ENCODE data around the gene YARS2. TPM values are rescaled to one million over a fixed set of nuclear protein-coding genes. Genes with fewer than 3 reads are reported as not detected.

The YARS2 gene
- total and polyA plus RNA-seq, 5 experiments from 2014 or later = 12.4 to 19.2 (median 15.3) TPM

GRCh38 chr12:32773691-32774090 lies 18.0 kb upstream of the YARS2 start:
- Mint-ChIP-seq H3K9me3 (no peaks in the 10 kb centered on the region), H3K36me3 (no peaks in the 10 kb centered on the region), H3K27ac (no peak overlapping the region), H3K4me3 (no peak overlapping the region), H3K27me3 (peaks cover 5 to 55% (median 24%) of the 10 kb centered on the region in 5 donors), H3K4me1 (no peaks in the 10 kb centered on the region)
- POLR2A ChIA-PET = no interaction called here
- DNase-seq (no peak), ATAC-seq (no peak)

- no peak for DNase-seq
- Mint-ChIP-seq H3K4me3 (no peak overlapping the region), H3K27ac (no peak overlapping the region), H3K36me3 (no peaks in the 10 kb centered on the region), H3K9me3 (no peaks in the 10 kb centered on the region), H3K4me1 (no peaks in the 10 kb centered on the region), H3K27me3 (peaks cover 11 to 45% (median 27%) of the 10 kb centered on the region in 5 donors)
- POLR2A ChIA-PET = no interaction called here
- no peak for ATAC-seq
Observed at GRCh38 chr12:32770141-32770540, 14.4 kb upstream of the YARS2 start.

- Mint-ChIP-seq H3K4me1 (no peaks in the 10 kb centered on the region), H3K27me3 (peaks cover 14 to 39% (median 23%) of the 10 kb centered on the region in 5 donors), H3K27ac (no peak overlapping the region), H3K4me3 (no peak overlapping the region), H3K36me3 (no peaks in the 10 kb centered on the region), H3K9me3 (no peaks in the 10 kb centered on the region)
- DNase-seq (no peak), ATAC-seq (no peak)
- POLR2A ChIA-PET = no interaction called here
Observed at GRCh38 chr12:32768518-32768917, 12.8 kb upstream of the YARS2 start.

- Mint-ChIP-seq H3K27me3 (peaks cover 16 to 22% (median 17%) of the 10 kb centered on the region in 5 donors), H3K4me1 (peaks cover 0 to 9% (median 0%) of the 10 kb centered on the region in 4 donors), H3K36me3 (no peaks in the 10 kb centered on the region), H3K27ac (no peak overlapping the region), H3K9me3 (no peaks in the 10 kb centered on the region), H3K4me3 (no peak overlapping the region)
- POLR2A ChIA-PET = no interaction called here
- DNase-seq = no peak
- no peak for ATAC-seq
Observed at GRCh38 chr12:32765906-32766305, 10.2 kb upstream of the YARS2 start.

GRCh38 chr12:32761716-32762115 lies 6.0 kb upstream of the YARS2 start:
- peaks cover 0 to 6% (median 3%) of the 10 kb centered on the region in 5 donors for H3K27me3 Mint-ChIP-seq
- no peak for DNase-seq
- H3K9me3 Mint-ChIP-seq = no peaks in the 10 kb centered on the region
- H3K36me3 Mint-ChIP-seq = no peaks in the 10 kb centered on the region
- POLR2A ChIA-PET = no interaction called here
- H3K4me1 Mint-ChIP-seq = peaks cover 0 to 9% (median 0%) of the 10 kb centered on the region in 4 donors
- H3K27ac Mint-ChIP-seq = no peak overlapping the region
- no peak overlapping the region for H3K4me3 Mint-ChIP-seq
- ATAC-seq = no peak

- Mint-ChIP-seq H3K4me1 (peaks cover 5 to 30% (median 24%) of the 10 kb centered on the region in 4 donors), H3K9me3 (no peaks in the 10 kb centered on the region), H3K27me3 (peaks cover 0 to 4% (median 0%) of the 10 kb centered on the region in 5 donors), H3K4me3 (no peak overlapping the region), H3K27ac (no peak overlapping the region), H3K36me3 (peaks cover 0 to 17% (median 2%) of the 10 kb centered on the region in 3 donors)
- POLR2A ChIA-PET = interaction anchor here (3.6 kb wide), 1 partner anchor 1265 kb away, joined by 72 read pairs; the partner anchor contains the start of gene ALG10
- ATAC-seq (no peak), DNase-seq (no peak)
Observed at GRCh38 chr12:32757157-32757556, 1.5 kb upstream of the YARS2 start.

- POLR2A ChIA-PET = interaction anchor here (0.7 to 3.6 kb wide), 4 partner anchors 78 to 1430 kb away, joined by 3 to 72 read pairs (median 8); partner anchors contain the start of genes ALG10, DNM1L and SINHCAF
- Mint-ChIP-seq H3K9me3 (no peaks in the 10 kb centered on the region), H3K36me3 (peaks cover 0 to 22% (median 2%) of the 10 kb centered on the region in 3 donors), H3K27ac (peak overlapping the region; percentile 85 to 98 (median 92)), H3K4me3 (peak overlapping the region; percentile 86 to 96 (median 92)), H3K4me1 (peaks cover 5 to 26% (median 24%) of the 10 kb centered on the region in 4 donors), H3K27me3 (no peaks in the 10 kb centered on the region)
- no peak for ATAC-seq
- DNase-seq = no peak
Observed at GRCh38 chr12:32756476-32757066, 874 bp upstream of the YARS2 start.

GRCh38 chr12:32755051-32755653 lies 545 bp downstream of the YARS2 start:
- H3K9me3 Mint-ChIP-seq = no peaks in the 10 kb centered on the region
- peak; percentile 37 to 80 (median 66) for DNase-seq
- POLR2A ChIA-PET = interaction anchor here (0.6 to 3.6 kb wide), 6 partner anchors 76 to 1271 kb away, joined by 3 to 72 read pairs (median 5); partner anchors contain the start of genes ALG10, DNM1L and ETFBKMT
- H3K27ac Mint-ChIP-seq = peak overlapping the region; percentile 85 to 98 (median 92)
- H3K27me3 Mint-ChIP-seq = no peaks in the 10 kb centered on the region
- peak; percentile 68 to 72 for ATAC-seq
- H3K4me3 Mint-ChIP-seq = peak overlapping the region; percentile 86 to 96 (median 92)
- H3K4me1 Mint-ChIP-seq = peaks cover 5 to 26% (median 23%) of the 10 kb centered on the region in 4 donors
- peaks cover 0 to 36% (median 2%) of the 10 kb centered on the region in 3 donors for H3K36me3 Mint-ChIP-seq

GRCh38 chr12:32754111-32754510 lies 1.6 kb downstream of the YARS2 start:
- no peak for DNase-seq
- peaks cover 5 to 26% (median 23%) of the 10 kb centered on the region in 4 donors for H3K4me1 Mint-ChIP-seq
- peak overlapping the region; percentile 78 to 96 (median 91) for H3K4me3 Mint-ChIP-seq
- POLR2A ChIA-PET = interaction anchor here (3.6 kb wide), 1 partner anchor 1268 kb away, joined by 72 read pairs; the partner anchor contains the start of gene ALG10
- ATAC-seq = no peak
- H3K27ac Mint-ChIP-seq = peak overlapping the region; percentile 46 to 98 (median 84)
- H3K36me3 Mint-ChIP-seq = peaks cover 0 to 46% (median 4%) of the 10 kb centered on the region in 3 donors
- H3K27me3 Mint-ChIP-seq = no peaks in the 10 kb centered on the region
- H3K9me3 Mint-ChIP-seq = no peaks in the 10 kb centered on the region

- peak overlapping the region in 8 of 10 donors; percentile 15 to 95 (median 88) for H3K4me3 Mint-ChIP-seq
- H3K27ac Mint-ChIP-seq = peak overlapping the region; percentile 27 to 98 (median 70)
- peaks cover 5 to 26% (median 23%) of the 10 kb centered on the region in 4 donors for H3K4me1 Mint-ChIP-seq
- ATAC-seq (no peak), DNase-seq (no peak)
- no peaks in the 10 kb centered on the region for H3K27me3 Mint-ChIP-seq
- POLR2A ChIA-PET = no interaction called here
- no peaks in the 10 kb centered on the region for H3K9me3 Mint-ChIP-seq
- H3K36me3 Mint-ChIP-seq = peaks cover 0 to 51% (median 4%) of the 10 kb centered on the region in 3 donors
Observed at GRCh38 chr12:32753605-32754004, 2.1 kb downstream of the YARS2 start.

- no peaks in the 10 kb centered on the region for H3K27me3 Mint-ChIP-seq
- H3K27ac Mint-ChIP-seq = no peak overlapping the region
- POLR2A ChIA-PET = interaction anchor here (0.6 kb wide), 1 partner anchor 263 kb away, joined by 3 read pairs; no protein-coding TSS in a partner anchor
- peaks cover 0 to 93% (median 12%) of the 10 kb centered on the region in 3 donors for H3K36me3 Mint-ChIP-seq
- no peak overlapping the region for H3K4me3 Mint-ChIP-seq
- ATAC-seq (no peak), DNase-seq (no peak)
- H3K4me1 Mint-ChIP-seq = peaks cover 0 to 8% (median 5%) of the 10 kb centered on the region in 4 donors
- H3K9me3 Mint-ChIP-seq = no peaks in the 10 kb centered on the region
Observed at GRCh38 chr12:32743264-32743663, 12.4 kb downstream of the YARS2 start.

- H3K9me3 Mint-ChIP-seq = no peaks in the 10 kb centered on the region
- ATAC-seq (no peak), DNase-seq (no peak)
- peak overlapping the region in 1 of 10 donors; percentile 53 for H3K27ac Mint-ChIP-seq
- peaks cover 0 to 6% (median under 1%) of the 10 kb centered on the region in 4 donors for H3K4me1 Mint-ChIP-seq
- no peak overlapping the region for H3K4me3 Mint-ChIP-seq
- no peaks in the 10 kb centered on the region for H3K27me3 Mint-ChIP-seq
- peaks cover 0 to 90% (median 10%) of the 10 kb centered on the region in 3 donors for H3K36me3 Mint-ChIP-seq
- POLR2A ChIA-PET = no interaction called here
Observed at GRCh38 chr12:32742133-32742532, 13.6 kb downstream of the YARS2 start.

- POLR2A ChIA-PET = no interaction called here
- Mint-ChIP-seq H3K9me3 (no peaks in the 10 kb centered on the region), H3K27me3 (no peaks in the 10 kb centered on the region), H3K27ac (peak overlapping the region in 2 of 10 donors; percentile 16 to 74), H3K4me1 (peaks cover 0 to 4% (median 0%) of the 10 kb centered on the region in 4 donors), H3K36me3 (peaks cover 0 to 86% (median 5%) of the 10 kb centered on the region in 3 donors), H3K4me3 (no peak overlapping the region)
- DNase-seq (no peak), ATAC-seq (no peak)
Observed at GRCh38 chr12:32739279-32739678, 16.4 kb downstream of the YARS2 start.

All from naive thymus-derived CD8-positive, alpha-beta T cell (primary cell).